ENCODE measurements around the gene SMIM14.
"Not testable (repeated sequence)": the region's sequence is repeated elsewhere in the genome, so short reads cannot be mapped to it uniquely, and the experiment has no call there.

GRCh38 chr4:39651586-39651985 is 12.9 kb upstream of the SMIM14 start:
- TF ChIP-seq POLR2A (IDR thresholded peaks at IDR 0.05; ENCODE audit: low read length); GATA1 (IDR thresholded peaks at IDR 0.05; ENCODE audit: low read depth, low read length): not testable (repeated sequence)
